HCT116 (cell line): ENCODE measurements around the gene COLEC11. TPM values are rescaled to one million over a fixed set of nuclear protein-coding genes. Genes with fewer than 3 reads are reported as not detected.

Experiments
- ATAC-seq: fragments of 200-7000 bp; cut with Tn5 transposase; 2 replicates; pipeline ENCODE4 v1.9.1; 2020; ENCODE audit warnings: mild to moderate bottlenecking, moderate library complexity
- BruUV-seq: library from RNA; stranded (reverse); fragments of 400-500 nt; replicated peaks from 2 replicates; lab custom pipeline; 2021; lab: Mats Ljungman, UMichigan
- CTCF ChIA-PET: fragments of 300-600 bp; sonication (Branson Sonifier 250); formaldehyde crosslinking; loops from one replicate; lab custom pipeline; 2021; ENCODE audit warnings: antibody characterized with exemption; lab: Charles Lee
- POLR2A ChIA-PET: fragments of 300-600, 350-600 bp; sonication (Branson Sonifier 250); formaldehyde crosslinking; loops from one replicate; lab custom pipeline; 2021; ENCODE audit warnings: antibody characterized with exemption; lab: Charles Lee
- RAD21 ChIA-PET, 2 experiments: fragments of 300-600 bp; sonication (Branson Sonifier 250); formaldehyde crosslinking; loops; one replicate each; lab custom pipeline; 2023; ENCODE audit warnings: low total read pairs in 2 of 2; ENCODE audit not compliant: uncharacterized antibody in 2 of 2, unreplicated experiment in 2 of 2, low non-redundant PET in 1 of 2; lab: Charles Lee
- DNase-seq: peaks from one replicate; pipeline ENCODE4 v3.0.0-alpha.2; 2010; ENCODE audit warnings: low read depth, low spot score
- H2AFZ ChIP-seq: fragments of 200-600 bp; shearing (Covaris generic), sonication (generic); 2 replicates; pipeline ENCODE4 v1.6.1; 2017; ENCODE audit warnings: low read depth, mixed run types, mixed read lengths, antibody characterized with exemption, low read length; ENCODE audit not compliant: poor library complexity, severe bottlenecking
- H3K27ac ChIP-seq: 2 replicates; pipeline ENCODE4 v1.5.1; 2012; ENCODE audit warnings: low read depth, low read length
- H3K27me3 ChIP-seq: fragments of 200-600 bp; sonication (generic); 2 replicates; pipeline ENCODE4 v1.6.1; 2016; ENCODE audit warnings: mixed run types, low read length, mixed read lengths; ENCODE audit not compliant: insufficient read depth
- H3K36me3 ChIP-seq, 2 experiments: fragments of 200-500 bp in 1 of 2; fragments of 200-600 bp in 1 of 2; sonication (Bioruptor generic) in 1 of 2; sonication (generic) in 1 of 2; 2 replicates each; pipeline versions ENCODE4 v1.5.1 to v1.6.1; 2014 to 2016; ENCODE audit warnings: low read length in 2 of 2, inconsistent platforms in 1 of 2, mixed read lengths in 1 of 2, mixed run types in 1 of 2; ENCODE audit not compliant: insufficient read depth in 2 of 2, control insufficient read depth in 1 of 2
- H3K4me1 ChIP-seq, 2 experiments: fragments of 200-600 bp in 1 of 2; sonication (generic) in 1 of 2; 2 replicates each; pipeline versions ENCODE4 v1.5.1 to v1.6.1; 2012 to 2017; ENCODE audit warnings: low read length in 2 of 2, inconsistent platforms in 1 of 2, mild to moderate bottlenecking in 1 of 2, mixed read lengths in 1 of 2, mixed run types in 1 of 2, moderate library complexity in 1 of 2; ENCODE audit not compliant: insufficient read depth in 2 of 2, control insufficient read depth in 1 of 2
- H3K4me2 ChIP-seq: fragments of 200-600 bp; sonication (generic); 2 replicates; pipeline ENCODE4 v1.6.1; 2017; ENCODE audit warnings: mixed run types, low read length, mixed read lengths
- H3K4me3 ChIP-seq, 2 experiments: fragments of 200-600 bp in 1 of 2; sonication (generic) in 1 of 2; replicated peaks in 1 of 2; 2 replicates each; pipeline ENCODE4 v1.5.1; 2011 to 2016; ENCODE audit warnings: low read length in 2 of 2, control low read depth in 1 of 2, low read depth in 1 of 2, mild to moderate bottlenecking in 1 of 2, mixed read lengths in 1 of 2, mixed run types in 1 of 2
- H3K79me2 ChIP-seq: fragments of 200-600 bp; sonication (generic); 2 replicates; pipeline ENCODE4 v1.6.1; 2017; ENCODE audit warnings: mild to moderate bottlenecking, mixed run types, low read length, moderate library complexity, mixed read lengths; ENCODE audit not compliant: insufficient read depth
- H3K9ac ChIP-seq: fragments of 200-600 bp; sonication (generic); 2 replicates; pipeline ENCODE4 v1.6.1; 2016; ENCODE audit warnings: low read length, mixed read lengths
- H3K9me2 ChIP-seq: fragments of 200-600 bp; sonication (generic), shearing (Covaris generic); 2 replicates; pipeline ENCODE4 v1.6.1; 2017; ENCODE audit warnings: mixed run types, mild to moderate bottlenecking, moderate library complexity; ENCODE audit not compliant: insufficient read depth
- H3K9me3 ChIP-seq, 2 experiments: fragments of 200-500 bp in 1 of 2; fragments of 200-600 bp in 1 of 2; sonication (Bioruptor generic) in 1 of 2; sonication (generic) in 1 of 2; 2 replicates each; pipeline ENCODE4 v1.6.1; 2014 to 2017; ENCODE audit warnings: low read length in 2 of 2, mixed read lengths in 2 of 2, inconsistent platforms in 1 of 2, low read depth in 1 of 2, mild to moderate bottlenecking in 1 of 2, mixed run types in 1 of 2, moderate library complexity in 1 of 2; ENCODE audit not compliant: control insufficient read depth in 1 of 2, insufficient read depth in 1 of 2
- H4K20me1 ChIP-seq: fragments of 200-600 bp; sonication (generic), shearing (Covaris generic); 2 replicates; pipeline ENCODE4 v1.6.1; 2017; ENCODE audit warnings: mixed run types, mild to moderate bottlenecking, moderate library complexity; ENCODE audit not compliant: insufficient read depth
- CBX3 ChIP-seq: IDR thresholded peaks from 2 replicates; pipeline ENCODE4 v1.6.1; 2012; ENCODE audit warnings: low read depth
- CEBPB ChIP-seq: IDR thresholded peaks from 2 replicates; pipeline ENCODE4 v1.6.1; 2012; ENCODE audit warnings: low read depth
- EGR1 ChIP-seq: IDR thresholded peaks from 2 replicates; pipeline ENCODE4 v1.6.1; 2012; ENCODE audit warnings: low read depth
- ELF1 ChIP-seq: IDR thresholded peaks from 2 replicates; pipeline ENCODE4 v1.6.1; 2012; ENCODE audit warnings: low read depth, borderline replicate concordance
- EZH2 ChIP-seq: fragments of 200-600 bp; sonication (generic); IDR thresholded peaks from 2 replicates; pipeline ENCODE4 v1.6.1; 2017; ENCODE audit warnings: antibody characterized with exemption, mixed run types
- EZH2phosphoT487 ChIP-seq: fragments of 200-600 bp; IDR thresholded peaks from 2 replicates; pipeline ENCODE4 v1.6.1; 2018; ENCODE audit warnings: antibody characterized with exemption, borderline replicate concordance
- JUND ChIP-seq: IDR thresholded peaks from 2 replicates; pipeline ENCODE4 v1.6.1; 2012
- POLR2A ChIP-seq: IDR thresholded peaks from 2 replicates; pipeline ENCODE4 v1.7.0; 2011; ENCODE audit warnings: borderline replicate concordance; ENCODE audit not compliant: insufficient read depth, insufficient read length; ENCODE audit errors: extremely low read depth
- RAD21 ChIP-seq: IDR thresholded peaks from 2 replicates; pipeline ENCODE4 v1.6.1; 2012; ENCODE audit warnings: low read depth, mild to moderate bottlenecking
- REST ChIP-seq: IDR thresholded peaks from 2 replicates; pipeline ENCODE4 v1.6.1; 2012; ENCODE audit warnings: low read depth
- SIN3A ChIP-seq: IDR thresholded peaks from 2 replicates; pipeline ENCODE4 v1.6.1; 2012; ENCODE audit warnings: low read depth
- SP1 ChIP-seq: IDR thresholded peaks from 2 replicates; pipeline ENCODE4 v1.6.1; 2012; ENCODE audit warnings: low read depth
- SRF ChIP-seq: IDR thresholded peaks from 2 replicates; pipeline ENCODE4 v1.6.1; 2012; ENCODE audit warnings: low read depth
- TCF7L2 ChIP-seq: IDR thresholded peaks from 2 replicates; pipeline ENCODE4 v1.7.0; 2011; ENCODE audit warnings: borderline replicate concordance, inconsistent platforms; ENCODE audit not compliant: insufficient read depth, insufficient read length; ENCODE audit errors: extremely low read depth
- YY1 ChIP-seq: IDR thresholded peaks from 2 replicates; pipeline ENCODE4 v1.6.1; 2011; ENCODE audit warnings: low read length, low read depth, moderate library complexity, mild to moderate bottlenecking; ENCODE audit not compliant: insufficient replicate concordance; ENCODE audit errors: extremely low read depth
- ZFX ChIP-seq: fragments of 450-650 bp; IDR thresholded peaks from 2 replicates; pipeline ENCODE4 v1.6.1; 2017
- intact Hi-C: fragments of 100-400 bp; cut with micrococcal nuclease; formaldehyde crosslinking; loops from 2 replicates; pipeline ENCODE4 v1.10.0; 2022
- total RNA-seq: library from RNA; stranded (reverse); gene quantifications from one replicate; pipeline ENCODE4 v1.2.1, GENCODE V29; 2021; ENCODE audit not compliant: unreplicated experiment
- TF ChIP-seq, protein P1 (sequence below): IDR thresholded peaks from 2 replicates; pipeline ENCODE4 v1.6.1; 2012
- TF ChIP-seq, protein P2 (sequence below): IDR thresholded peaks from 2 replicates; pipeline ENCODE4 v1.6.1; 2012
- TF ChIP-seq, protein P3 (sequence below), 3 experiments: fragments of 200-600 bp in 1 of 3; sonication (generic) in 1 of 3; IDR thresholded peaks in 2 of 3; conservative IDR thresholded peaks in 1 of 3; 2 replicates each; pipeline ENCODE4 v1.5.1; 2012 to 2017; ENCODE audit warnings: low read depth in 2 of 3, low read length in 2 of 3, antibody characterized with exemption in 1 of 3, borderline replicate concordance in 1 of 3, control low read depth in 1 of 3, mild to moderate bottlenecking in 1 of 3, mixed read lengths in 1 of 3, mixed run types in 1 of 3, moderate library complexity in 1 of 3; ENCODE audit not compliant: insufficient read depth in 1 of 3
- TF ChIP-seq, protein P4 (sequence below): IDR thresholded peaks from 2 replicates; pipeline ENCODE4 v1.6.1; 2011; ENCODE audit warnings: mild to moderate bottlenecking, low read length, moderate library complexity; ENCODE audit not compliant: insufficient replicate concordance; ENCODE audit errors: extremely low read depth

Gene COLEC11
- total RNA-seq, 1 experiment from 2014 or later = 0.15 TPM

- no peak for TF ChIP-seq ELF1
- TF ChIP-seq, all 23 proteins: peak for 5
Measured at GRCh38 chr2:3662239-3662638, 67.3 kb downstream of the COLEC11 start (continued).

DNA sequence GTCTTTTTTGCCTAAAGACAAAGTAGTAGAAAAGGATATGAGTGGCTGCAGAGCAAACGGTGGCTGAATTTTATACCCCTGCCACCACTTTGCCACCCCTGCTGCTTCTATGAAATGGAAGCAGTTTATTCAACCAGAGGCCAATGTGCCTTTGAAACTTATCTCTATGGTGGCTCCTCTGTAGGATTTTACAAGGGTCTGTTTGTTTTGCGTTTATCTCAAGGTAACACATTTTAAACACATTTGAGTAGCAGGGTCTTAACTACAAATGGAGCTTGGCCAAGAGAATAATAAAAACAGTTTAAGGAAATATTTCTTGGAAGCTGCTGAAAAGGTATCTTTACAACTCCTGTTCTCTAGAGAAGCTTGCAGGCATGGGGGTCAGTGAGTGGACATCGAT lies 69.2 kb downstream of the COLEC11 start:
- RAD21 ChIA-PET = no interaction called here
- H3K9me2 ChIP-seq = no peaks in the 10 kb centered on the region
- POLR2A ChIA-PET = no interaction called here

More for the DNA sequence above, 69.2 kb downstream of the COLEC11 start:
- DNase-seq = no peak
- no TSS peak for BruUV-seq
- Histone ChIP-seq H3K79me2 (no peaks in the 10 kb centered on the region), H3K4me2 (no peak overlapping the region), H3K9ac (no peak overlapping the region), H3K4me3 (no peak overlapping the region), H2AFZ (no peak overlapping the region), H3K27ac (no peak overlapping the region), H4K20me1 (no peaks in the 10 kb centered on the region), H3K27me3 (no peaks in the 10 kb centered on the region), H3K9me3 (no peaks in the 10 kb centered on the region), H3K36me3 (no peaks in the 10 kb centered on the region), H3K4me1 (peaks cover 16 to 39% of the 10 kb centered on the region in 2 experiments)
- TF ChIP-seq, protein P1, sequence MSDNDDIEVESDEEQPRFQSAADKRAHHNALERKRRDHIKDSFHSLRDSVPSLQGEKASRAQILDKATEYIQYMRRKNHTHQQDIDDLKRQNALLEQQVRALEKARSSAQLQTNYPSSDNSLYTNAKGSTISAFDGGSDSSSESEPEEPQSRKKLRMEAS = no peak
- TF ChIP-seq REST (no peak), EZH2 (no peak), ZFX (no peak), TCF7L2 (no peak), RAD21 (no peak), SIN3A (no peak), EGR1 (no peak), CEBPB (no peak), SP1 (no peak), EZH2phosphoT487 (no peak), JUND (no peak), YY1 (no peak), POLR2A (no peak), CBX3 (no peak), SRF (no peak)
- TF ChIP-seq, protein P2, sequence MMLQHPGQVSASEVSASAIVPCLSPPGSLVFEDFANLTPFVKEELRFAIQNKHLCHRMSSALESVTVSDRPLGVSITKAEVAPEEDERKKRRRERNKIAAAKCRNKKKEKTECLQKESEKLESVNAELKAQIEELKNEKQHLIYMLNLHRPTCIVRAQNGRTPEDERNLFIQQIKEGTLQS = no peak
- TF ChIP-seq, protein P3, sequence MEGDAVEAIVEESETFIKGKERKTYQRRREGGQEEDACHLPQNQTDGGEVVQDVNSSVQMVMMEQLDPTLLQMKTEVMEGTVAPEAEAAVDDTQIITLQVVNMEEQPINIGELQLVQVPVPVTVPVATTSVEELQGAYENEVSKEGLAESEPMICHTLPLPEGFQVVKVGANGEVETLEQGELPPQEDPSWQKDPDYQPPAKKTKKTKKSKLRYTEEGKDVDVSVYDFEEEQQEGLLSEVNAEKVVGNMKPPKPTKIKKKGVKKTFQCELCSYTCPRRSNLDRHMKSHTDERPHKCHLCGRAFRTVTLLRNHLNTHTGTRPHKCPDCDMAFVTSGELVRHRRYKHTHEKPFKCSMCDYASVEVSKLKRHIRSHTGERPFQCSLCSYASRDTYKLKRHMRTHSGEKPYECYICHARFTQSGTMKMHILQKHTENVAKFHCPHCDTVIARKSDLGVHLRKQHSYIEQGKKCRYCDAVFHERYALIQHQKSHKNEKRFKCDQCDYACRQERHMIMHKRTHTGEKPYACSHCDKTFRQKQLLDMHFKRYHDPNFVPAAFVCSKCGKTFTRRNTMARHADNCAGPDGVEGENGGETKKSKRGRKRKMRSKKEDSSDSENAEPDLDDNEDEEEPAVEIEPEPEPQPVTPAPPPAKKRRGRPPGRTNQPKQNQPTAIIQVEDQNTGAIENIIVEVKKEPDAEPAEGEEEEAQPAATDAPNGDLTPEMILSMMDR (IDR thresholded peaks at IDR 0.05 in 2 of 3, conservative IDR thresholded peaks at IDR 0.05 in 1 of 3; ENCODE audit: borderline replicate concordance in 1 of 3, insufficient read depth in 1 of 3, low read depth in 2 of 3, low read length in 2 of 3) = no peak
- TF ChIP-seq, protein P4, sequence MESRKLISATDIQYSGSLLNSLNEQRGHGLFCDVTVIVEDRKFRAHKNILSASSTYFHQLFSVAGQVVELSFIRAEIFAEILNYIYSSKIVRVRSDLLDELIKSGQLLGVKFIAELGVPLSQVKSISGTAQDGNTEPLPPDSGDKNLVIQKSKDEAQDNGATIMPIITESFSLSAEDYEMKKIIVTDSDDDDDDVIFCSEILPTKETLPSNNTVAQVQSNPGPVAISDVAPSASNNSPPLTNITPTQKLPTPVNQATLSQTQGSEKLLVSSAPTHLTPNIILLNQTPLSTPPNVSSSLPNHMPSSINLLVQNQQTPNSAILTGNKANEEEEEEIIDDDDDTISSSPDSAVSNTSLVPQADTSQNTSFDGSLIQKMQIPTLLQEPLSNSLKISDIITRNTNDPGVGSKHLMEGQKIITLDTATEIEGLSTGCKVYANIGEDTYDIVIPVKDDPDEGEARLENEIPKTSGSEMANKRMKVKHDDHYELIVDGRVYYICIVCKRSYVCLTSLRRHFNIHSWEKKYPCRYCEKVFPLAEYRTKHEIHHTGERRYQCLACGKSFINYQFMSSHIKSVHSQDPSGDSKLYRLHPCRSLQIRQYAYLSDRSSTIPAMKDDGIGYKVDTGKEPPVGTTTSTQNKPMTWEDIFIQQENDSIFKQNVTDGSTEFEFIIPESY = no peak
- no peak for ATAC-seq
- intact Hi-C loops = no loop called here
- CTCF ChIA-PET = no interaction called here
